ENCODE results near the gene MPG. TPM values are rescaled to one million over a fixed set of nuclear protein-coding genes. Genes with fewer than 3 reads are reported as not detected.

Gene MPG
- total RNA-seq, 2 donors from 2014 or later: 47.7 to 84.0 TPM

DNA sequence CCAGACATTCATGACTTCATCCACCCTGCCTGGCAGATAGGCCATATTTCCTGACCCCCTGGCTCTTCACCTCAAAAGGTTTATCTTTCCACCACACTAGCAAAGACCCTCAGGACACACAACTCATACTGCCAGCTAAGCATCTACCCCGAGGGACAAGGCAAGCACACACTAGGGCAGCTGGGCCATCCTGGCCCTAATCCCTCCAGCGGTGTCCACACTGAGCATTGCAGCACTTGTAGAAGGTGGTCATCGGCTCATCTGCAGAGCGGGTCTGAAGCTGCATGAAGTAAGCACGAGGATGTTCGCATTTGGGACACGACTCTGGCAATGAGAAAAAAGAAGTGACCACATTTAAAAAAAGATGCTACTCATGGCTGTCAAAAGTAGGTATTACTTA lies 30.8 kb upstream of the MPG start:
- no peaks in the 10 kb centered on the region for H3K36me3 ChIP-seq
- no peak overlapping the region for H3K27ac ChIP-seq
- H3K9me3 ChIP-seq: no peaks in the 10 kb centered on the region
- no peak overlapping the region for H3K4me3 ChIP-seq
- no peaks in the 10 kb centered on the region for H3K27me3 ChIP-seq
- DNase-seq (ENCODE audit: low spot score): no peak
- peaks cover 0 to 6% of the 10 kb centered on the region in 2 donors for H3K4me1 ChIP-seq
- TF ChIP-seq, protein P1, sequence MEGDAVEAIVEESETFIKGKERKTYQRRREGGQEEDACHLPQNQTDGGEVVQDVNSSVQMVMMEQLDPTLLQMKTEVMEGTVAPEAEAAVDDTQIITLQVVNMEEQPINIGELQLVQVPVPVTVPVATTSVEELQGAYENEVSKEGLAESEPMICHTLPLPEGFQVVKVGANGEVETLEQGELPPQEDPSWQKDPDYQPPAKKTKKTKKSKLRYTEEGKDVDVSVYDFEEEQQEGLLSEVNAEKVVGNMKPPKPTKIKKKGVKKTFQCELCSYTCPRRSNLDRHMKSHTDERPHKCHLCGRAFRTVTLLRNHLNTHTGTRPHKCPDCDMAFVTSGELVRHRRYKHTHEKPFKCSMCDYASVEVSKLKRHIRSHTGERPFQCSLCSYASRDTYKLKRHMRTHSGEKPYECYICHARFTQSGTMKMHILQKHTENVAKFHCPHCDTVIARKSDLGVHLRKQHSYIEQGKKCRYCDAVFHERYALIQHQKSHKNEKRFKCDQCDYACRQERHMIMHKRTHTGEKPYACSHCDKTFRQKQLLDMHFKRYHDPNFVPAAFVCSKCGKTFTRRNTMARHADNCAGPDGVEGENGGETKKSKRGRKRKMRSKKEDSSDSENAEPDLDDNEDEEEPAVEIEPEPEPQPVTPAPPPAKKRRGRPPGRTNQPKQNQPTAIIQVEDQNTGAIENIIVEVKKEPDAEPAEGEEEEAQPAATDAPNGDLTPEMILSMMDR (IDR thresholded peaks at IDR 0.05): no peak

DNA sequence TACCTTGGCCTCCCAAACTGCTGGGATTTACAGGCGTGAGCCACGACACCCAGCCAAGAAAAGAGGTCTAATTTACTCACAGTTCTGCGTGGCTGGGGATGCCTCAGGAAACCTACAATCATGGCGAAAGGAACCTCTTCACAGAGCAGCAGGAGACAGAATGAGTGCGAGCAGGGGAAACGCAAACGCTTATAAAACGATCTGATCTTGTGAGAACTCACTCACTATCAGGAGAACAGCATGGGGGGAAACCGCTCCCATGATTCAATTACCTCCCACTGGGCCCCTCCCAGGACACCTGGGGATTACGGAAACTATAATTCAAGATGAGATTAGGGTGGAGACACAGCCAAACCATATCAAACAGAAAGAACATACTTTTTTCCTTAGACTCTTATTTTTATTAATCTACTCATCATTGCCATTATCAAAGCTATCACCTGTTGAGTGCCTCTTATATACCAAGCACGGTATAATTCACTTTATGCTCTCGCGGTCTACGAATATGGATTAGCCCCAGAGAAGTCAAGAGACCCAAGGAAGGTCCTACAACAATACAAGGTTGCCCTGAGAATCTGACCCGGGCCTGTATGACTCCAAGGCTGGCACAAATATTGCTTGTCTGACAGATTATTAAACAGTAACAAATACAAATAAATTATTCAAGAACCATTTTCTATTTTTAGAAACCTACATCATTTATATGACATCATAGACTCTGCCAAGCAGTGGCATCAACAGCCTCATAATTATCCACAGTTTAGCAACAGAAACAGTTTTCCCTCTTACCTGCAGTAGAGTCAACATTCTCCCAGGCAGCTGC lies 27.0 kb upstream of the MPG start:
- Histone ChIP-seq H3K36me3 (peaks cover 6% of the 10 kb centered on the region), H3K27me3 (no peaks in the 10 kb centered on the region), H3K4me3 (no peak overlapping the region), H3K4me1 (peaks cover 0 to 16% of the 10 kb centered on the region in 2 donors), H3K27ac (no peak overlapping the region), H3K9me3 (no peaks in the 10 kb centered on the region)
- DNase-seq (ENCODE audit: low spot score): no peak
- TF ChIP-seq, protein P1 (IDR thresholded peaks at IDR 0.05): no peak

DNA sequence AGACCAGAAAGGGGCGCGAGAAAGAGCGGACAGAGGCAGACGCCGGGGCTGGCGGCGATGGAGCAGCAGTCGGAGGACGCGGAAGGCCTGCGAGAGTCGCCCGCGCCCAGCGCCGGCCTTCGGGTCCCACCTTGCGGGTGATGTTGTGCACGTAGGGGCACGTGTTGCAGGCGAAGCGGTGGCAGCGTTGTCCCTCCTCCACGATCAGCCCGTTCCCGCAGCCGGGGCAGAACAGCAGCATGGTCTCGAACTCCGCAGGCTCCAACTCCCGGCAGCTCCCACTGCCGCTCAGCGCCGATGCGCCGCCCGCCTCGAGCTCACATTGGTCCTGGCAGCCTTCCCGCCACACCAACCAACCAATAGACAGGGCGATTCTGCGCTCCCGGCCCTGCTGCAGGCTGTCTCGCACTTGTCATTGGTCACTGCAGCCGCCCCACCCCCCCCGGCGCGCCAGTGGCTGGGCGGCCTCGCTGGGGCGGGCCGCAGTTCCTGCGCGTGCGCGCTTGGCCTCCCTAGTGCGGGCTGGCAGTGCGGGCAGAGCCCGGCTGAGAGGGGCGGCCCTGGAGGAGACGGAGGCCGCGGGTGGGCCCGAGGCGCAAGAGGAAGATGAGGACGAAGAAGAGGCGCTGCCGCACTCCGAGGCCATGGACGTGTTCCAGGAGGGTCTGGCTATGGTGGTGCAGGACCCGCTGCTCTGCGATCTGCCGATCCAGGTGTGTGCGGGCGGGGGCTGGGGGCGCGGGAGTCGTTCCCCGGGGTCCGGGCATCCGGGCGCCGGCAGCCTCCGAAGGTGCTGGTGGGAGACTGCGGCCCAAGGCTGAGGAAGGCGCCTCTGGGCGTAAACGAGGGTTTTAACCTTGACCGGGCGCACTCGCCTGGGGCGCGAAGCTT lies 24.4 kb upstream of the MPG start, which contains the start of the genes POLR3K and SNRNP25:
POLR3K (minus strand) TSS at position 263 of the 891 bp plus-strand sequence; CDS start at position 241, 22 bp downstream.
SNRNP25 (plus strand) TSS at position 483 of the 891 bp plus-strand sequence; CDS start at position 672, 189 bp downstream.
- H3K36me3 ChIP-seq: peaks cover 32% of the 10 kb centered on the region
- peaks cover 0 to 16% of the 10 kb centered on the region in 2 donors for H3K4me1 ChIP-seq
- H3K4me3 ChIP-seq: peak within 1 kb of the TSS; percentile 57 to 74
- H3K9me3 ChIP-seq: no peaks in the 10 kb centered on the region
- TF ChIP-seq, protein P1 (IDR thresholded peaks at IDR 0.05): no peak
- H3K27ac ChIP-seq: peak within 1 kb of the TSS; percentile 75 to 81
- H3K27me3 ChIP-seq: no peaks in the 10 kb centered on the region
- peak; percentile 99 for DNase-seq (ENCODE audit: low spot score)

- no peak for DNase-seq (ENCODE audit: low spot score)
- Histone ChIP-seq H3K36me3 (peaks cover 38% of the 10 kb centered on the region), H3K27ac (peak overlapping the region; percentile 68 to 81), H3K9me3 (no peaks in the 10 kb centered on the region), H3K4me3 (peak overlapping the region; percentile 57 to 74), H3K4me1 (peaks cover 0 to 16% of the 10 kb centered on the region in 2 donors), H3K27me3 (no peaks in the 10 kb centered on the region)
- TF ChIP-seq, protein P1 (IDR thresholded peaks at IDR 0.05): no peak
These were observed 23.8 kb upstream of the MPG start for GRCh38 chr16:54237-54581.

DNA sequence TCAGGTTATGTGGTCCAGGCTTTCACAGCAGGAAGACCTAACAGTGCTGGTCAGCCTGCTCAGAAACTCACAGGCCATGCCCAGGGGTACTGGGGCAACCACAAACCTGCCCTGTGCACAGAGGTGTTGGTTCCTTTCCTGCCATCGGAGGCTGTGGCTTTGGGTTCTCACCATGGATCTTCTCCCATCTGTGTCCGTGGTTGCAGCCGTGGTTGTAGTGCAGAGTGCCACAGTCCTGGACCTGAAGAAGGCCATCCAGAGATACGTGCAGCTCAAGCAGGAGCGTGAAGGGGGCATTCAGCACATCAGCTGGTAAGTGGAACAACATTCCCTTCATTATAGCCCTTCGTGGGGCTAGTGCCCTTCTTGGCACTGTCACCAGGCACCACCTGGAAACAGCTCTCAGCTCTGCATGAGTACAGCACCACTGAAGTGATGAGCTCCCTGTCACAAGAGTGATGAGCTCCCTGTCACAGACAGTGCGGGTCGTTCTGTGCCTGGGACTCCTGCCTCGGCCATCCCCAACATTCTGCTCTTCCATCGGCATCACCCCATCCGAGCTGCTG lies 22.4 kb upstream of the MPG start:
- TF ChIP-seq, protein P1 (IDR thresholded peaks at IDR 0.05): no peak
- no peak for DNase-seq (ENCODE audit: low spot score)
- Histone ChIP-seq H3K36me3 (peaks cover 53% of the 10 kb centered on the region), H3K27me3 (no peaks in the 10 kb centered on the region), H3K9me3 (no peaks in the 10 kb centered on the region), H3K27ac (no peak overlapping the region), H3K4me3 (no peak overlapping the region), H3K4me1 (peaks cover 0 to 16% of the 10 kb centered on the region in 2 donors)

All from right atrium auricular region (tissue), 2 donors.